Neuron (in vitro differentiated cells): ENCODE measurements around the gene ATP10A.
"Not testable (repeated sequence)": the region's sequence is repeated elsewhere in the genome, so short reads cannot be mapped to it uniquely, and the experiment has no call there.

Experiments
- H2AFZ ChIP-seq: one replicate; pipeline ENCODE4 v1.6.1; 2013; ENCODE audit warnings: low read depth, mild to moderate bottlenecking, inconsistent platforms, low read length, moderate library complexity
- H3K27me3 ChIP-seq: one replicate; pipeline ENCODE4 v1.6.1; 2013; ENCODE audit warnings: low read length; ENCODE audit not compliant: insufficient read depth
- H3K36me3 ChIP-seq: one replicate; pipeline ENCODE4 v1.6.1; 2013; ENCODE audit warnings: low read length; ENCODE audit not compliant: insufficient read depth
- H3K4me1 ChIP-seq: one replicate; pipeline ENCODE4 v1.6.1; 2013; ENCODE audit warnings: low read length; ENCODE audit not compliant: insufficient read depth
- H3K4me3 ChIP-seq: 2 replicates; pipeline ENCODE4 v1.5.1; 2013; ENCODE audit warnings: mild to moderate bottlenecking, low read length, moderate library complexity
- H3K9me3 ChIP-seq: one replicate; pipeline ENCODE4 v1.6.1; 2013; ENCODE audit warnings: low read length

ATP10A gene

DNA sequence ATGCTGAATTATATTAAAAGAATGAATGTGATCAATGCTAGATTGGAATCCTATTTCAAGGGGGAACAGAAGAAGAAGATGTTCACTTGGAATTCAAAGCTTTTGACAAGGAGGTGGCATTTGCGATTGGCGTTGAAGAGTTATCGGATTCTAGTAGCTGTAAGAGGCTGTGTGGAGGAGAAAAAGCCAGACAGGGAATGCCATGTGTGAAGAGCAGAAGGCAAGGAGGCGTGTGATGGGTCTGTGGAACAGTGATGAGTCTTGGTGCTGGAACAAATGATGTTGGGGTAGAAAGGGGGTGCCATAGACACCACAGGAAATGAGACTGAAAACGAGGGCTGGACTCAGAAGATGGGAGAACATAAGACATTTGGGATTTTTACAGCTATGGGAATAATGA, 30.5 kb upstream of the ATP10A start:
- no peaks in the 10 kb centered on the region for H3K36me3 ChIP-seq
- no peak overlapping the region for H2AFZ ChIP-seq
- no peak overlapping the region for H3K4me3 ChIP-seq
- no peaks in the 10 kb centered on the region for H3K9me3 ChIP-seq
- H3K4me1 ChIP-seq, result no peaks in the 10 kb centered on the region
- H3K27me3 ChIP-seq, result no peaks in the 10 kb centered on the region

DNA sequence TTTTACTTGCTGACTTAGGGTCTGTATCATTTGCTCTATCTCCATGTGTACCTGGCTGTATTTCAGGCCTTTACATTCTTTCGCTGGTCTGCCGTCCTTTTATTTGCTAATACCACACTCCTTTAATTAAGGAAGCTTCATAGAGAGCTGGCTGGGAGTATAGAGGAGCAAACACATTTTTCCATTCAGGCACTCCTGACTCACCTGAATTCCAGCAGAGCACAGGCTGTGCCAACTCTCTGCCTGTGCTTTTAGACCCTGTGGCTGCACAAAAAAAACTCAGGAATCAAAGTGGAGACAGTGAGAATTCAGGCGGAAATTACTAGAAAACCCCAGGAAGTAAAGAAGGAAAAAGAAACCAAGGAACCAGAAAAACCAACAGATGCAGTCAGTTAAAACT, 29.0 kb upstream of the ATP10A start:
- H3K27me3 ChIP-seq, result no peaks in the 10 kb centered on the region
- no peaks in the 10 kb centered on the region for H3K36me3 ChIP-seq
- no peak overlapping the region for H3K4me3 ChIP-seq
- H3K4me1 ChIP-seq, result no peaks in the 10 kb centered on the region
- H3K9me3 ChIP-seq, result no peaks in the 10 kb centered on the region
- H2AFZ ChIP-seq, result no peak overlapping the region

DNA sequence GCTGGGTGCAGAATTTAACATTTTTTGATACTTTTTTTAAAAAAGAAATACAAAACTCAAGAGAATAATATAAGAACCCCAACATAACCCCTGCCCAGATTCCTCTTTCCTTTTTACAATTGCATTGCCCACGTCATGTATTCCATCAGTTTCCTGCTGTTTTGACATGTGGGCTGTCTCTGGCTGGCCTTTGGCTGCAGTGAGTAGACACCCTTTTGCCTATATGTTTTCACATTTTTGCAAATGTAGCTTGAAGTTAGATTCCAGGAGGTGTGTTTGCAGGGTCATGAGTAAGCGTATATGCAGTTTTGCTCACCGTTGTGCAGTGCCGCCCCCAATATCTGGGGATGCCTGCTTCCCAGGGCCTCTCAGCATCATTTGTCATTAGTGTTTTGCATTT, 28.0 kb upstream of the ATP10A start:
- no peaks in the 10 kb centered on the region for H3K36me3 ChIP-seq
- H3K9me3 ChIP-seq, result no peaks in the 10 kb centered on the region
- no peak overlapping the region for H2AFZ ChIP-seq
- H3K4me1 ChIP-seq, result no peaks in the 10 kb centered on the region
- H3K27me3 ChIP-seq, result no peaks in the 10 kb centered on the region
- H3K4me3 ChIP-seq, result no peak overlapping the region

DNA sequence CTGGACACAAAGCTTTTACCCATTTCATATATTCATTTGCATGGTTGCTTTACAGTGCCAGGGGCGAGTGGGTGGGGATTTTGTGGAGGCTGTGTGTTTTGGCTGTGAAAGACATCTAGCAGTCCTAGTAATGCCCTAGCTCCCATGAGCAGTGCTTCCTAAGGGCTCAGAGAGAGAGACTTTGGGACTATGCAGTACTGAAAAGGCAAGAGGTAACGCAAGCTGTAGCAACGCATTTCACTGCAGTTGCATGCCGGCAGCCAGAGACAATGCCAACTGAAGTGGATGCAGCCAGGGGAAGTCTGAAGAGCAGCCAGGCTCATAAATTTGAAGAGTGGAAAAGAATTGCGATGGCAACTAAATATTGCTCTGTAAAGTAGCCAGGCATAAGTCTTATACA, 27.4 kb upstream of the ATP10A start:
- Histone ChIP-seq H3K4me3 (no peak overlapping the region), H3K36me3 (no peaks in the 10 kb centered on the region), H3K4me1 (no peaks in the 10 kb centered on the region), H3K9me3 (no peaks in the 10 kb centered on the region), H2AFZ (no peak overlapping the region), H3K27me3 (no peaks in the 10 kb centered on the region)

DNA sequence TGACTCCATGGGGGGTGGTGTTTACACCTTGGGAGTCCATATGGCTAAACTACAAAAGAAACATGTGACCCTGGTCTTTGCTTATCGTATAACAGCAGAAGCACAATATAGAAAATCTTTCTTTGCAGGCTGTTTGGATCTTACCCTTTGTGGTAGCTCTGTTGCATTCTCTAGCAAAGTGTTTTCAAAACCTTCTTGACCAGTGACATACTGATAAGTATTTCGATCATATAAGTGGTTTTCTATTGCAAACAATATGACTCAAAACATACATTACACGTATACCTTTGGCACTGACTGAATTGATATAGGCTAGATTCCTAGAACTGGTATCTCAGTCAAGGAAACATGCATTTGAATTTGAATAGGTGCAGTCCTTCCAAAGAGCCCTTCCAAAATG, 24.7 kb upstream of the ATP10A start:
- no peak overlapping the region for H2AFZ ChIP-seq
- H3K4me1 ChIP-seq, result no peaks in the 10 kb centered on the region
- no peak overlapping the region for H3K4me3 ChIP-seq
- no peaks in the 10 kb centered on the region for H3K36me3 ChIP-seq
- H3K9me3 ChIP-seq, result no peaks in the 10 kb centered on the region
- no peaks in the 10 kb centered on the region for H3K27me3 ChIP-seq

DNA sequence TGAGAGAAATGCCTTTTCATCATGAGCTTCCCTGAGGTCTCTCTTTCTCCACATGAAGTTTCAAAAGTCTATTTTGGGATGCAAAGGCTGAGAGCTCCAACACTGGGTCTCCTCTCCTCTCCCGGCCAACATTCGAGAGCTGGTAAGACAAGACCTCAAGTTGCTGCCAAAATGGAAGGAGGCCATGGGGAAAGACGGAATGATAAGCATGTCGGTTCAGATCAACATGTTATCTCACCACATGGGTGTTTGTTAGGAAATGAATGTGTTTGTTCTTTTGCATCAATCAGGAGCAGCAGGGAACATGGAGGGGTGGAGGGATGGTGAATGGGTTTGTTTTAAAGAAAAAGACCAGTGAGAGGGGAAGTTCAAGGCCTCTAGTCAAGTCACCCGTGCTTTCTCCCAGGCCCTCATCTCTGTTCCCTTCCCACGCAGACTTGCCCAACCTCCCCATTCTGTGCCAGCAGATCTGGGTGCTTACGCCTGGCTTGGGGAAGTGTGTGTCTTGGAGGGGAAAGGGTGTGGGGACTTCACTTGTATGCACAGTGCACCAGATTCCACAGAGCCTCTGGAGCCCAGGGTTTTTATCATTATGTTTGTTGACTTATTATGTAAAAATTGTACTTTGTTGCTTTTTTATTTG, 23.5 kb upstream of the ATP10A start:
- H2AFZ ChIP-seq, result no peak overlapping the region
- H3K36me3 ChIP-seq, result no peaks in the 10 kb centered on the region
- H3K4me1 ChIP-seq, result no peaks in the 10 kb centered on the region
- H3K9me3 ChIP-seq, result no peaks in the 10 kb centered on the region
- no peak overlapping the region for H3K4me3 ChIP-seq
- no peaks in the 10 kb centered on the region for H3K27me3 ChIP-seq

DNA sequence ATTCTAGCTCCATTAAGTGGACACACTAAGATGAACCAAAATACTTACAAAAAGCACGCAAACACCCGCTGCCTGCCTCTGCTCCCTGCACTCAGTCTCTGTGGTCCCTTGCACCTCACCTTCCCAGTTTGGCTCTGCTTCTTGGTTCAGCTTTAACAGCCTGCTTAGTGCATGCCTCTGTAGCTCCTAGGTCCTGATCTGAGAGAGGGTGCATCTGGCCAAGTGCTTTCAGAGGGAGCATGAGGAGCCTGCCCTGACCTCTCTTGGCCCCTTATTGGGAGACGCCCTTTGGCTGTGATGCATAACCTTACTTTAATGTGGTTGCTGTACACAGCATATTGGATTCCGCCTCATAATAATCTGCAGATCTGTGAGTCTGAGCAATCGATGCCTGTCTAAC, 21.2 kb upstream of the ATP10A start:
- Histone ChIP-seq H3K36me3 (no peaks in the 10 kb centered on the region), H3K9me3 (no peaks in the 10 kb centered on the region), H2AFZ (no peak overlapping the region), H3K27me3 (no peaks in the 10 kb centered on the region), H3K4me3 (no peak overlapping the region), H3K4me1 (no peaks in the 10 kb centered on the region)

DNA sequence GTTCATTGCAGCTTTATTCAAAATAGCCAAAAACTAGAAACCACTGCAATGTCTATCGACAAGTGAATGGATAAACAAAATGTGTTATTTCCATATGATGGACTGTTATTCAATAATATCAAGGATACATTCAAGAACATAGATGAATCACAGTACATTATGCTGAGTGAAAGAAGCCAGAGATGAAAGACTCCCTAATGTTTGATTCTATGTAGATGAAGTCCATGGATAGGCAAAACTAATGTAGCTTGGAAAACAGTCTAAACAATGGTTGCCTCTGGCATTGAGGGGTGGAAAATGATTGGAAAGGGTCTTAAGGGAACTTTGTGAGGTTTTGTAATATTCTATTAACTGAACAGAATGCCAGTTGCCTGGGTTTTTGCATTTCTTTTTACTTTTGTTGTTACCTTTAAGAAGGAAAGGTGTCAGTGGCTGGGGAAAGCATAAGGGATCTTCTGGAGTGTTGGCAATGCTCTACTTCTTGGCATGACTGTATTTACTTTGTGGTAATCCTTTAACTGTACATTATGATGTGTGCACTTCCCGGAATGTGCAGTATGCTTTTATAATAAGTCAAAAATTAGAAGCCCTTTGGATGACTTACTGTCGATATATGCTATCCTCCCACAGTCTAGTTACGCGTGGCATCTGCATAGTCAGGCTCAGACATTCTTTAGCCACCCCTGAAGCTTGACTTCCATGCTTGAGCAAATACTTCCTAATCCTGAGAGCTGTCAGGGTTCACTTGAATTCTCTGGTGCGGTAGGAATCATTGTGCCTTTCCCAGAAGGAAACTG, 20.5 kb upstream of the ATP10A start:
- Histone ChIP-seq H3K36me3 (no peaks in the 10 kb centered on the region), H3K4me3 (no peak overlapping the region), H3K27me3 (no peaks in the 10 kb centered on the region), H2AFZ (no peak overlapping the region), H3K9me3 (no peaks in the 10 kb centered on the region), H3K4me1 (no peaks in the 10 kb centered on the region)

DNA sequence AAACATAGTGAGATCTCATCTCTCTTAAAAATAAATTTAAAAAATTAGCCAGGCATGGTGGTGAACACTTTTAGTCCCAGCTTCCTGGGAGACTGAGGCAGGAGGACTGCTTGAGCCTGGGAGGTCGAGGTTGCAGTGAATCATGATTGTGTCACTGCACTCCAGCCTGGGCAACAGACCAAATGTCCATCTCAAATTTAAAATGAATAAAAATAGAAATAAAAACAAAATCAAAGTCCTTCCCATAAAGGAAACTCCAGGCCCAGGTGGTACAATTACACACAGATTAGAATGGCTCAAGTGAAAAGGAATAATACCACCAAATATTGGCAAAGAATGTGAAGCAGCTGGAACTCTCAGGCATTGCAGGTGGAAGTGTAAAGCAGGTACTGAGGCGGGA, 19.3 kb upstream of the ATP10A start:
- no peaks in the 10 kb centered on the region for H3K27me3 ChIP-seq
- H3K9me3 ChIP-seq, result no peaks in the 10 kb centered on the region
- H3K4me3 ChIP-seq, result no peak overlapping the region
- no peaks in the 10 kb centered on the region for H3K36me3 ChIP-seq
- no peaks in the 10 kb centered on the region for H3K4me1 ChIP-seq
- no peak overlapping the region for H2AFZ ChIP-seq

DNA sequence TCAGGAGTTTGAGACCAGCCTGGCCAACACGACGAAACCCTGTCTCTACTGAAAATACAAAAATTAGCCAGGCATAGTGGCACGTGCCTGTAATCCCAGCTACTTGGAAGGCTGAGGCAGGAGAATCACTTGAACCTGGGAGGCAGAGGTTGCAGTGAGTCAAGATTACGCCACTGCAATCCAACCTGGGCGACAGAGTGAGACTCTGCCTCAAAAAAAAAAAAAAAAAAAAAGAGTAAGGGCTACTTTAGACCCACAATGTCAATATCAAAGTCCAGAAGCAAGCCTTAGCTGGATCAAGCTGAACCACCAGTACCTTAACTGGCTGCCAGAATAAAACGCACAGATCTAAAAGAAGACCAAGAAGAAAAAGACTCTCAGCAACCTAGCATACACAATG, 17.8 kb upstream of the ATP10A start:
- H2AFZ ChIP-seq, H3K27me3 ChIP-seq, H3K36me3 ChIP-seq, H3K4me1 ChIP-seq, H3K9me3 ChIP-seq, H3K4me3 ChIP-seq: not testable (repeated sequence)

DNA sequence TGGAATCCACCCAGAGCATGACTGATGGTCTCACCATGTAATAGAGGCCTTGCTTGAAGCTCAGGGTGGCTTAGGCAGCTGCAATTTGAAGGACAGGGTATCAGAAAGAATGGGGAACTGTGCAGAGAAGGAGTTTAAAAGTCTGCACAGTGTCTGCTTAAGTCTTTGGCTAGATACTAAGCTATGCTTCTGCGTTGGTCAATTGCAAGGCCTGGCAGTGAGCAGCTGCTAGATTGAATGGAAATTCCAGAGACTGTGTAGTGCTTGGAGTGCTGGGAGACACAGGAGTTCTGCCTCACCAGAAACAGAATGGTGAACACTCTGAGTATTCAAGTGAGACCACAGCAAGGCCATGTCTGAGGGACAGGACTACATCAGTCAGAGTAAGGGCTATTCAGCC, 17.3 kb upstream of the ATP10A start:
- Histone ChIP-seq H2AFZ (no peak overlapping the region), H3K4me1 (no peaks in the 10 kb centered on the region), H3K27me3 (no peaks in the 10 kb centered on the region), H3K9me3 (no peaks in the 10 kb centered on the region), H3K4me3 (no peak overlapping the region), H3K36me3 (no peaks in the 10 kb centered on the region)

DNA sequence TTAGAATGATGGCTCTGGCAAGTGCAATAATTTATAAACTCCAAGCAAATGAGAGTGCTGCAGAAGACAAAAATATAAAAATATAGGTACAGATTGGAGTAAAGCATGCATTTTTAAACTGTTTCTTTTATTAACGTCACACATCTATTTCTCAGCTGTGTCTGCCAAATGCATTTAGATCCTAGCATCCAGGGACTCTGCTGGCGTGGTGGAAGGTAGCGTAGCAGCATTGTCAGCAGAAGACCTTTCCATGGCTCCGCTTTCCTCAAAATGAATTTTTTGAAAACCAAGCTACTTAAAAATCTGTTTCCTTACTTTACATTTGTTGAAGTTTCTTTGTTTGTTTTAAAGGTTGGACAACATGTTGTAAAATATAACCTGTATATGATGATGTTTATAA, 16.3 kb upstream of the ATP10A start:
- Histone ChIP-seq H3K36me3 (no peaks in the 10 kb centered on the region), H3K9me3 (no peaks in the 10 kb centered on the region), H3K4me1 (no peaks in the 10 kb centered on the region), H2AFZ (no peak overlapping the region), H3K27me3 (no peaks in the 10 kb centered on the region), H3K4me3 (no peak overlapping the region)

DNA sequence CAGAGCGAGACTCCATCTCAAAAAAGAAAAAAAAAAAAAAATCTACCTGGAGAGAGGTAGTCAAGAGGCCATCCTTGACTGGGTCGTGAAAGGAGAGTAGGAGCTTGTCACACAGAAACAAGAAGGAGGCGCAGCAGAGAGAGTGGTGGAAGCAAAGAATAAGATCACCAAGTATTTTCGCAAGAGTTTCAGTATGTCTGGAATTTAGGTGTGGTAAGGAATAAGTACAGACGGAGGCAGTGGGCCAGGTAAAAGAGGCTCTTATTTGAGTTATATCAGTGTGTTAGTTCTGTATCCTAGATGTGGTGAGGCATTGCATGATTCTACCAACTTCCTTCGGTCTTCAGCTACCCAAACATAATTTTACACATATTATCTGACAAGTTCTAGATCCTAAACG, 14.6 kb upstream of the ATP10A start:
- no peak overlapping the region for H3K4me3 ChIP-seq
- H3K27me3 ChIP-seq, result no peaks in the 10 kb centered on the region
- no peaks in the 10 kb centered on the region for H3K36me3 ChIP-seq
- no peaks in the 10 kb centered on the region for H3K4me1 ChIP-seq
- no peaks in the 10 kb centered on the region for H3K9me3 ChIP-seq
- H2AFZ ChIP-seq, result no peak overlapping the region
